Lower lobe of right lung (tissue), 2 donors: Measurements from ENCODE around the gene CEND1. TPM values are rescaled to one million over a fixed set of nuclear protein-coding genes. Genes with fewer than 3 reads are reported as not detected.

Experiments used
- ATAC-seq, 2 donors: fragments of 200-7000 bp; cut with Tn5 transposase; one replicate each; pipeline ENCODE4 v1.9.1; 2020 to 2022; ENCODE audit warnings: mild to moderate bottlenecking in 2 of 2, moderate library complexity in 2 of 2
- DNase-seq: peaks from one replicate; pipeline ENCODE4 v3.0.0-alpha.2; 2020
- H3K27ac ChIP-seq: fragments of 200-600 bp; one replicate; pipeline ENCODE4 v1.8.0; 2022
- H3K27me3 ChIP-seq: fragments of 200-600 bp; one replicate; pipeline ENCODE4 v1.8.0; 2022; ENCODE audit warnings: low read depth
- H3K36me3 ChIP-seq: fragments of 200-600 bp; one replicate; pipeline ENCODE4 v1.8.0; 2022; ENCODE audit warnings: mild to moderate bottlenecking
- H3K4me1 ChIP-seq: fragments of 200-600 bp; one replicate; pipeline ENCODE4 v1.8.0; 2022
- H3K4me3 ChIP-seq: fragments of 200-600 bp; one replicate; pipeline ENCODE4 v1.8.0; 2022; ENCODE audit warnings: mild to moderate bottlenecking
- H3K9me3 ChIP-seq: fragments of 200-600 bp; one replicate; pipeline ENCODE4 v1.8.0; 2022
- intact Hi-C: fragments of 100-400 bp; cut with DNase I; formaldehyde crosslinking; loops from one replicate; pipeline ENCODE4 v1.11.0; 2022
- total RNA-seq: library from RNA; stranded (reverse); fragmentation: NEBNext Ultra II Directional; extraction: Animal tissue kit (Norgen Biotek cat#: 25700); gene quantifications from one replicate; pipeline ENCODE4 v1.2.1, GENCODE V29; 2021
- TF ChIP-seq, protein P1 (sequence below): fragments of 200-600 bp; IDR thresholded peaks from one replicate; pipeline ENCODE4 v1.8.0; 2022; ENCODE audit warnings: antibody characterized with exemption, mild to moderate bottlenecking
- donor health status: DM: no; HTN: yes; CAD: no; lungs with severe emphysema.

CEND1 gene
- total RNA-seq, 1 donor from 2014 or later: not detected

DNA sequence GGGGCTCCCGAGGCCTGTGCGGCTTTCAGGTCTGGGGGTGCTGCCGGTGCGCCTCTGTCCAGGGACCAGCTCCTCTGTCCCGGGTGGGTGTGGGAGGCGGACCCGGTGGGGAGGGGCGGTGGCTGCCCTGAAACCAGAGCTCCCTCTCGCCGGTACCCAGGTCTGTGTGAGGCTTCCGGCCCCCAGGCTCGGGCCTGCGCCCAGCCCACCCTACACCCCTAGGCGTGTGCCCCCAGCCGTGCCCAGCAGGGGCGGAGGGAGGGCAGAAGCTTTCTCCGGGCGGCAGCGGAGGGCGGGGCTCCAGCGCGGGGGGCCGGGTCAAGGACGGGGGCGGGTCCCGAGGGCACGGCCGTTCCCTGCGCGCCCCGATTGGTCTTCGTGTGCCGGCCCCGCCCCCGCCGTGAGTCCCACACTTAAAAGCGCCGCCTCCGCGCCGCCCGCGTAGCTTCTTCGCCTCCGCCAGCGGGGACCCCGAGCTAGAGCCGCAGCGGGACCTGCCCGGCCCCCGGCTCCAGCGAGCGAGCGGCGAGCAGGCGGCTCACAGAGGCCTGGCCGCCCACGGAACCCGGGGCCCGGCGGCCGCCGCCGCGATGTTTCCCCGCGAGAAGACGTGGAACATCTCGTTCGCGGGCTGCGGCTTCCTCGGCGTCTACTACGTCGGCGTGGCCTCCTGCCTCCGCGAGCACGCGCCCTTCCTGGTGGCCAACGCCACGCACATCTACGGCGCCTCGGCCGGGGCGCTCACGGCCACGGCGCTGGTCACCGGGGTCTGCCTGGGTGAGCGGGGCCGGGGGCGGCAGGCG, 29.4 kb upstream of the CEND1 start:
- H3K4me3 ChIP-seq: peak overlapping the region; percentile 68
- peak; percentile 95 for DNase-seq
- TF ChIP-seq, protein P1, sequence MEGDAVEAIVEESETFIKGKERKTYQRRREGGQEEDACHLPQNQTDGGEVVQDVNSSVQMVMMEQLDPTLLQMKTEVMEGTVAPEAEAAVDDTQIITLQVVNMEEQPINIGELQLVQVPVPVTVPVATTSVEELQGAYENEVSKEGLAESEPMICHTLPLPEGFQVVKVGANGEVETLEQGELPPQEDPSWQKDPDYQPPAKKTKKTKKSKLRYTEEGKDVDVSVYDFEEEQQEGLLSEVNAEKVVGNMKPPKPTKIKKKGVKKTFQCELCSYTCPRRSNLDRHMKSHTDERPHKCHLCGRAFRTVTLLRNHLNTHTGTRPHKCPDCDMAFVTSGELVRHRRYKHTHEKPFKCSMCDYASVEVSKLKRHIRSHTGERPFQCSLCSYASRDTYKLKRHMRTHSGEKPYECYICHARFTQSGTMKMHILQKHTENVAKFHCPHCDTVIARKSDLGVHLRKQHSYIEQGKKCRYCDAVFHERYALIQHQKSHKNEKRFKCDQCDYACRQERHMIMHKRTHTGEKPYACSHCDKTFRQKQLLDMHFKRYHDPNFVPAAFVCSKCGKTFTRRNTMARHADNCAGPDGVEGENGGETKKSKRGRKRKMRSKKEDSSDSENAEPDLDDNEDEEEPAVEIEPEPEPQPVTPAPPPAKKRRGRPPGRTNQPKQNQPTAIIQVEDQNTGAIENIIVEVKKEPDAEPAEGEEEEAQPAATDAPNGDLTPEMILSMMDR: peak; percentile 6
- intact Hi-C loops: no loop called here
- peaks cover 28% of the 10 kb centered on the region for H3K36me3 ChIP-seq
- H3K4me1 ChIP-seq: peaks cover 32% of the 10 kb centered on the region
- peak; percentile 92 to 93 for ATAC-seq
- H3K27me3 ChIP-seq: no peaks in the 10 kb centered on the region
- H3K9me3 ChIP-seq: no peaks in the 10 kb centered on the region
- H3K27ac ChIP-seq: peak overlapping the region; percentile 95

DNA sequence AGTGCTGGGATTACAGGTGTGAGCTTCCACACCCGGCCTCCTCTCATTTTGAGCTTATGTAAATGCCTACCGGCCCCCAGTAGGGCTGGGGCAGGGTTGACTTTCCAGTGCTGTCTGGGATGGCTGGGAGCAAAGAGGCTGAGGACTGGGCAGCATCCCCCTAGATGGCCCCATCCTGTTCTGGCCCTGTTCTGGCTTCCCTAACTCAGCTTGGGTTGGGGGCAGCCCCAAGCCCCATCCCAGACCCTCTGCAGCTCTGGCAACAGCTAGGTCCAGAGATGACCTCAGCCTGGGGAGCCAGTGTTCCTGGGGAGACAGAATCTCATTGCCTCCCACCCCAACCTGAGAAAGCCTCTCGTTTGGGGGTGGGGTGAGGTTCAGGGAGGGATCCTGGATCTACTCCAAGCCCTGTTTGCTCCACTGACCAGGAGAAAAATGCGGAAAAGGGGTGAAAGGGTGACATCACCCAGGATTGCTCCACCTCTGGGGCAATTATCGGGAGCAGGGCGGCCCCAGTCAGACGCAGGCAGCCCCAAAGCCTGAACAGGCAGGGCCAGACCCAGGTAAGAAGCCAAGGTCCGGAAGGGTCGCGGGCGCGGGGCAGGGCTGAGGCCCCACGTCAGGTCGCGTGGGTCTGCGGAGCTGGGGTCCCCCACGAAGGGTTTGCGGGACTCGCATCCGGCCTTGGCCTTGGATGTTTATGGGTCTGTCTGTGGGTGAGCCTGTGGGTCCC, 28.7 kb upstream of the CEND1 start, which contains the start of gene PNPLA2:
Gene PNPLA2 (plus strand): TSS at position 519 of the 733 bp plus-strand sequence. CDS start 805 bp downstream, outside the sequence.
- H3K9me3 ChIP-seq: no peaks in the 10 kb centered on the region
- no peaks in the 10 kb centered on the region for H3K27me3 ChIP-seq
- H3K36me3 ChIP-seq: peaks cover 27% of the 10 kb centered on the region
- peak within 1 kb of the TSS; percentile 95 for H3K27ac ChIP-seq
- peak within 1 kb of the TSS; percentile 68 for H3K4me3 ChIP-seq
- ATAC-seq: peak; percentile 36 to 53
- intact Hi-C loops: no loop called here
- DNase-seq: no peak
- TF ChIP-seq, protein P1: no peak
- peaks cover 32% of the 10 kb centered on the region for H3K4me1 ChIP-seq

DNA sequence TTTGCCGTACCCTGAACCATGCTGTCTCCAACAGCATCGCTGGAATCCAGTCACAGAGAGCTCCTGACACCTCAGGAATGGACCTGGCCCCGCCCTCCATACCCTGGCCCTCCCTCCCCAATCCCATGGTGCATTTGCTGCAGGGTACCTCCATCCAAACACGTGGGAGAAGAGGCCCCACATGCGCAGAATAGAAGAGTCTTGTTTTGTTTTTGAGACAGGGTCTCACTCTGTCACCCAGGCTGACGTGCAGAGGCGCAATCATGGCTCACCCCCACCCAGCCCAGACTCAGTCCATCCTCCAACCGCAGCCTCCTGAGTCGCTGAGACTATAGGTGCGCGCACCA, 26.5 kb upstream of the CEND1 start:
- Histone ChIP-seq H3K36me3 (peaks cover 28% of the 10 kb centered on the region), H3K27me3 (no peaks in the 10 kb centered on the region), H3K9me3 (no peaks in the 10 kb centered on the region), H3K4me1 (peaks cover 26% of the 10 kb centered on the region), H3K27ac (no peak overlapping the region), H3K4me3 (no peak overlapping the region)
- no peak for DNase-seq
- intact Hi-C loops: no loop called here
- TF ChIP-seq, protein P1: no peak
- no peak for ATAC-seq

DNA sequence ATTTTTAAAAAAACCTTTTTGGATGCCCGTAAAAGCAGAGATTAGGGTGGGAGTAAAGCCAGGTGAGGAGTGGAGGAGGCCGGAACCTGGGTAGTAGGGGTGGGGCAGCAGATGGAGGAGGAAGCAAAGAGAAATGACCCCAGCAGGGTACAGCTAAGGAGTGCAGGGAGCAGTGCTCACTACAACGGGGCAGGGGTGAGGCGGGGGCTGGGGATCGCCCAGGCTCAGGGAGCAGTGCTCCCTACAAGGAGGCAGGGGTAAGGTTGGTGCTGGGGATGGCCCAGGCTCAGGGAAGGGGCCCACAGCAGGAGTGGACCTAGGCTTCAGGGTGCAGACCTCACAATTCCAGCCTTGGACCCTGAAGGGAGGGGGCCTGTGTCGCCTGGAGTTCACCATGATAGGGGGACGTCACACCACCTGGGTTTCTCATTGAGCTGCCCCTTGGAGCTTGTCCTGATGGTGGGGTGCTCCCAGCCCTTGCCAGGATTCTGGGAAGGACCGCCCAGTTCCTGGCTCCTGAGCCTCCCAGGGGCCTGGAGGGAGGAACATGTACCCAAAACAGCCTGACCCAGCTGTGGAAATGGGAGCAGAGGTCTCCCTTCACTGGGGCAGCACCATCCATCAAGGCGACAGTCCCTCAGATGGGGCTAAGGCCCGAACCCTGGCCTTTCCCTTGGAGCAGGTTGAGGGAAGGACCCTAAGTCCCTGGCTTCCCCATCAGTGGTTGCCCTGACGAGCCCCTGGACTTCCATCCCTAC, 26.0 kb upstream of the CEND1 start:
- Histone ChIP-seq H3K27ac (no peak overlapping the region), H3K9me3 (no peaks in the 10 kb centered on the region), H3K27me3 (no peaks in the 10 kb centered on the region), H3K4me3 (no peak overlapping the region), H3K4me1 (peaks cover 26% of the 10 kb centered on the region), H3K36me3 (peaks cover 33% of the 10 kb centered on the region)
- intact Hi-C loops: no loop called here
- ATAC-seq: no peak
- DNase-seq: no peak
- TF ChIP-seq, protein P1: no peak

DNA sequence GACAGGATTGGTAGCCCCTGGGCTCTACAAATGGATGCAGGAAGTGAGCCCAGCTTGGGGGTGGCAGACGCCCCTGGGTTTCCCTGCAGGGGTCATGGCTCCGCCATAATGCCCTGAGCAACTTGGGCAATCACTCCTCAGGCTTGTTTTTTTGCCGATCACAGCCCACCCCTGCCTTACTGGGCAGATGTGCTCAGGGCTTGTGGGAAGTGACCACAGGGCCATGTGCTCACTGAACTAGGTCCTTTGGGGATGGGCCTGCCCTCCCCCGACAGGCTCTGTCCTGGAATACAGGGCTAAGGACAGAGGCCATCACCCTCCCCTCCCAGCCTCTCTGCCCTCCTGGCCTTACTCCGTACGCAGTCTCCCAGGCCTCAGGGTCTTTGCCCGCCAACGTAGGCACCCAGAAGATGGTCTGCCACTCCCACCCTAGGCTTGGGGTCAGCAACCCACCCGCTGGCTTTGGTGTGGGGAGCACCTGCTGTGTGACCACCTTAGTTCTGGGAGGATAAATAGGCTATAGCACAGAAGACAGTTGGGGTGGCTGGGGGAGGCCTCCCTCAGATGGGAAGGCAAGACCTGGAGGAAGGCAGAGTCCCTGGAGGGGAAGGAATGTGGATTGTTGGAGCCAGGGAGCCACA, 23.7 kb upstream of the CEND1 start:
- ATAC-seq: no peak
- intact Hi-C loops: no loop called here

More for the DNA sequence above, 23.7 kb upstream of the CEND1 start:
- Histone ChIP-seq H3K4me1 (peaks cover 26% of the 10 kb centered on the region), H3K27ac (no peak overlapping the region), H3K36me3 (peaks cover 33% of the 10 kb centered on the region), H3K9me3 (no peaks in the 10 kb centered on the region), H3K27me3 (no peaks in the 10 kb centered on the region), H3K4me3 (no peak overlapping the region)
- no peak for DNase-seq
- TF ChIP-seq, protein P1: no peak
